Measurements from ENCODE around the gene FERMT3. TPM values are rescaled to one million over a fixed set of nuclear protein-coding genes. Genes with fewer than 3 reads are reported as not detected.

FERMT3 gene
- total and polyA plus RNA-seq, 2 of the 13 experiments (the other 11 are each of a cell fraction or from before 2014, with no cell fraction given), result 0.29 TPM; not detected in 1

DNA sequence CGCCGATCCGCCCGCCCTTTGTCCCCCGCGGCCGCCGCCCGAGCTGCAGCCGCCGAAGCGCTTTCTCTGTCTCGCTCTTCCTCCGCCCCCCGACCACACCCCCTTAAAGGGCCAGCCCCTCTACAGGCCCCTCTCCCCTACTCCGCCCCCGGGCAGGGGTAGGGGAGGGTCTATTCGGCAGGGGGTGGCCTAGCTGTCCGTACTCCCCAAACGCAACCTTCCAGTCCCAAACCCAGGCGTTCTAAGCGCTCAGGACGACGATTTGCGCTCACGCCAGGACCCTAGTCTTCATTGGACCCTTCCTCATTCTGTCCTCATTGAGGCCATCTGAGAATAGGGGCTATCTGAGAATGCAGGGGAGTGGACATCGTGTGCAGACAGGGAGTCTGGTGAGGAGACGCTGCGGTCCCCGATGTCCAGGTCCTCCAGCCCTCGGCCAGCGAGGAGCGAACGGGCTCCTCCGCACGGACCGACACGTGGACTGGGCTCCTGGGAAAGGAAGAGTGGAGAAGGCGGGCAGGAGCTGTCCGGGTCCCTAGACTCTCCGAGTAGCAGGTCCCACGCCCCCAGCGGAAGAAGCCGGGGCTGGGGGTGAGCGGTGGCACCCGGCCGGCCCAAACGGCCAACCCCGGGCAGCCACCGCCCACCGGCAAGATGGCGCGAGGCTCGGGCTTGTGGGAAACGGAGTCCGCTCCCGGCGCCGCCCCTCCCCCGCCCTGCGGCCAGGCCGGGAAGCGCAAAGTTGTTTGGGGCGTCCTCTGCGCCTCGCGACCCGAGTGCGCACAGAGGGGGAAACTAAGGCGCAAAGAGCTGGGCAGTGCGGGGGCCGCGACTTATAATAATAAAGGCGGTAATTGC is 40.6 kb downstream of the FERMT3 start, which contains the start of gene PPP1R14B (continued):
- no peak for TF ChIP-seq CEBPB (IDR thresholded peaks at IDR 0.05; ENCODE audit: borderline replicate concordance, low read depth, low read length)
- TF ChIP-seq, protein P1, sequence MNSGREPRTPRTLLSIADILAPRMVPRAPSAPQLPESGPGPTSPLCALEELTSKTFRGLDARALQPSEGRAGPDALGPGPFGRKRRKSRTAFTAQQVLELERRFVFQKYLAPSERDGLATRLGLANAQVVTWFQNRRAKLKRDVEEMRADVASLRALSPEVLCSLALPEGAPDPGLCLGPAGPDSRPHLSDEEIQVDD (CRISPR knock-in tag; IDR thresholded peaks at IDR 0.05; ENCODE audit: borderline replicate concordance), result 0 out of 2 replicates have a peak, but pooled peaks have one; percentile 77
- TF ChIP-seq ZNF18 (CRISPR knock-in tag; IDR thresholded peaks at IDR 0.05; ENCODE audit: insufficient replicate concordance), result no peak
- TF ChIP-seq CC2D1A (CRISPR knock-in tag; IDR thresholded peaks at IDR 0.05), result no peak
- no peak for TF ChIP-seq ZNF160 (CRISPR knock-in tag; IDR thresholded peaks at IDR 0.05)
- no peak for TF ChIP-seq FOXA1 (IDR thresholded peaks at IDR 0.05)
- no peak for TF ChIP-seq FOXA1 (CRISPR knock-in tag; IDR thresholded peaks at IDR 0.05)
- TF ChIP-seq ZNF597 (CRISPR knock-in tag; IDR thresholded peaks at IDR 0.05), result no peak
- TF ChIP-seq ZNF251 (CRISPR knock-in tag; IDR thresholded peaks at IDR 0.05), result no peak
- TF ChIP-seq ZBTB20 (CRISPR knock-in tag; IDR thresholded peaks at IDR 0.05; ENCODE audit: borderline replicate concordance, low read depth), result peak; percentile 64; the same call in 1 of the 2 replicates
- no peak for TF ChIP-seq MYNN (CRISPR knock-in tag; IDR thresholded peaks at IDR 0.05; ENCODE audit: low read depth)
- TF ChIP-seq ZNF703 (CRISPR knock-in tag; IDR thresholded peaks at IDR 0.05; ENCODE audit: borderline replicate concordance), result no peak
- TF ChIP-seq ZNF709 (CRISPR knock-in tag; IDR thresholded peaks at IDR 0.05), result peak; percentile 29; the same call in 1 of the 2 replicates
- TF ChIP-seq EEA1 (CRISPR knock-in tag; IDR thresholded peaks at IDR 0.05; ENCODE audit: borderline replicate concordance), result 0 out of 2 replicates have a peak, but pooled peaks have one; percentile 29
- no peak for TF ChIP-seq GLMP (CRISPR knock-in tag; IDR thresholded peaks at IDR 0.05; ENCODE audit: borderline replicate concordance)
- TF ChIP-seq, protein P2, sequence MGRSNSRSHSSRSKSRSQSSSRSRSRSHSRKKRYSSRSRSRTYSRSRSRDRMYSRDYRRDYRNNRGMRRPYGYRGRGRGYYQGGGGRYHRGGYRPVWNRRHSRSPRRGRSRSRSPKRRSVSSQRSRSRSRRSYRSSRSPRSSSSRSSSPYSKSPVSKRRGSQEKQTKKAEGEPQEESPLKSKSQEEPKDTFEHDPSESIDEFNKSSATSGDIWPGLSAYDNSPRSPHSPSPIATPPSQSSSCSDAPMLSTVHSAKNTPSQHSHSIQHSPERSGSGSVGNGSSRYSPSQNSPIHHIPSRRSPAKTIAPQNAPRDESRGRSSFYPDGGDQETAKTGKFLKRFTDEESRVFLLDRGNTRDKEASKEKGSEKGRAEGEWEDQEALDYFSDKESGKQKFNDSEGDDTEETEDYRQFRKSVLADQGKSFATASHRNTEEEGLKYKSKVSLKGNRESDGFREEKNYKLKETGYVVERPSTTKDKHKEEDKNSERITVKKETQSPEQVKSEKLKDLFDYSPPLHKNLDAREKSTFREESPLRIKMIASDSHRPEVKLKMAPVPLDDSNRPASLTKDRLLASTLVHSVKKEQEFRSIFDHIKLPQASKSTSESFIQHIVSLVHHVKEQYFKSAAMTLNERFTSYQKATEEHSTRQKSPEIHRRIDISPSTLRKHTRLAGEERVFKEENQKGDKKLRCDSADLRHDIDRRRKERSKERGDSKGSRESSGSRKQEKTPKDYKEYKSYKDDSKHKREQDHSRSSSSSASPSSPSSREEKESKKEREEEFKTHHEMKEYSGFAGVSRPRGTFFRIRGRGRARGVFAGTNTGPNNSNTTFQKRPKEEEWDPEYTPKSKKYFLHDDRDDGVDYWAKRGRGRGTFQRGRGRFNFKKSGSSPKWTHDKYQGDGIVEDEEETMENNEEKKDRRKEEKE (IDR thresholded peaks at IDR 0.05), result no peak
- TF ChIP-seq, protein P3, sequence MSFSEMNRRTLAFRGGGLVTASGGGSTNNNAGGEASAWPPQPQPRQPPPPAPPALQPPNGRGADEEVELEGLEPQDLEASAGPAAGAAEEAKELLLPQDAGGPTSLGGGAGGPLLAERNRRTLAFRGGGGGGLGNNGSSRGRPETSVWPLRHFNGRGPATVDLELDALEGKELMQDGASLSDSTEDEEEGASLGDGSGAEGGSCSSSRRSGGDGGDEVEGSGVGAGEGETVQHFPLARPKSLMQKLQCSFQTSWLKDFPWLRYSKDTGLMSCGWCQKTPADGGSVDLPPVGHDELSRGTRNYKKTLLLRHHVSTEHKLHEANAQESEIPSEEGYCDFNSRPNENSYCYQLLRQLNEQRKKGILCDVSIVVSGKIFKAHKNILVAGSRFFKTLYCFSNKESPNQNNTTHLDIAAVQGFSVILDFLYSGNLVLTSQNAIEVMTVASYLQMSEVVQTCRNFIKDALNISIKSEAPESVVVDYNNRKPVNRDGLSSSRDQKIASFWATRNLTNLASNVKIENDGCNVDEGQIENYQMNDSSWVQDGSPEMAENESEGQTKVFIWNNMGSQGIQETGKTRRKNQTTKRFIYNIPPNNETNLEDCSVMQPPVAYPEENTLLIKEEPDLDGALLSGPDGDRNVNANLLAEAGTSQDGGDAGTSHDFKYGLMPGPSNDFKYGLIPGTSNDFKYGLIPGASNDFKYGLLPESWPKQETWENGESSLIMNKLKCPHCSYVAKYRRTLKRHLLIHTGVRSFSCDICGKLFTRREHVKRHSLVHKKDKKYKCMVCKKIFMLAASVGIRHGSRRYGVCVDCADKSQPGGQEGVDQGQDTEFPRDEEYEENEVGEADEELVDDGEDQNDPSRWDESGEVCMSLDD (CRISPR knock-in tag; IDR thresholded peaks at IDR 0.05; ENCODE audit: borderline replicate concordance), result no peak
- no peak for TF ChIP-seq ZNF569 (CRISPR knock-in tag; IDR thresholded peaks at IDR 0.05; ENCODE audit: borderline replicate concordance)
